Transverse colon (tissue), 4 donors: Measurements from ENCODE around the gene CFAP46.

Experiments
- EP300 ChIP-seq: sonication (generic); formaldehyde crosslinking; IDR thresholded peaks from one replicate; pipeline ENCODE4 v1.6.1; 2017; ENCODE audit warnings: antibody characterized with exemption, low read depth
- POLR2A ChIP-seq: fragments of 450-650 bp; IDR thresholded peaks from one replicate; pipeline ENCODE4 v1.6.1; 2016; ENCODE audit warnings: antibody characterized with exemption, mild to moderate bottlenecking, moderate library complexity
- POLR2AphosphoS5 ChIP-seq, 3 donors: sonication (generic); formaldehyde crosslinking; IDR thresholded peaks; one replicate each; pipeline ENCODE4 v1.6.1; 2016; ENCODE audit warnings: antibody characterized with exemption in 3 of 3
- TF ChIP-seq, protein P1 (sequence below), 5 experiments: fragments of 200-600 bp in 3 of 5; fragments of 450-650 bp in 2 of 5; sonication (generic) in 3 of 5; IDR thresholded peaks; 1 replicate in 2 of 5; 2 replicates in 3 of 5; pipeline ENCODE4 v1.5.1; 2016 to 2017; ENCODE audit warnings: antibody characterized with exemption in 5 of 5, inconsistent platforms in 3 of 5, mild to moderate bottlenecking in 2 of 5, moderate library complexity in 1 of 5

DNA sequence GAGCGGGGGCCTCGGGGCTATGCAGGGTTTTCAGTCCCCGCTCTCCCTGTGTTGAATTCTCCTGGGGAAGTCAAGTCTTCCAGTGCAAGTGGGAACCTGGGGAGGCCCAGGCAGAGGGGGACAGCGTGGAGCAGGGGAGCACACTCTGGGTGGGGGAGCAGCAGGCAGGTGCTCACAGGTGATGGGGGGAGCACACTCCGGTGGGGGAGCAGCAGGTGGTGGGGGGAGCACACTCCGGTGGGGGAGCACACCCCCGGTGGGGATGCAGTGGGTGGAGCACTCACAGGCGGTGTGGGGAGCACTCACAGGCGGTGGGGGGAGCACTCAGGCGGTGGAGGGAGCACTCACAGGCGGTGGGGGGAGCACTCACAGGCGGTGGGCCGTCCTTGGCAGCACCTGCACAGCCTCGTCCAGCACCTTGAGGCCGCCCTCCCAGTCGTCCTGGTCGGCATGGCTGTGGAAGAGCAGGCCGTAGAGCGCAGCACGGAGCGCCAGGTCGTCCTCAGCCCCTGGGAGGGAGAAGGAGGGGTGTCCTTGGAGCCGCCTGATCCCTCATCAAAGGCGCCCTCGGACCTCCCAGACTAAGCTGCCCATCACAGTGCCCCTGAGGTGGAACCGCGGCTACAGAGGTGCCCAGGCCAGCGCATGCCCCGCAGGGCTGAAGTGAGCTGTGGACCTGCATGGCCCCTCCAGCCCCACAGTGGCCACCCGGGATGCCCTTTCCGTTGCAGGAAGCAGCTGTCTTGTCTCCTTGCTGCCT lies 56.7 kb downstream of the CFAP46 start:
- TF ChIP-seq POLR2A (no peak), POLR2AphosphoS5 (IDR thresholded peaks at IDR 0.05) (no peak), EP300 (no peak)
- TF ChIP-seq, protein P1, sequence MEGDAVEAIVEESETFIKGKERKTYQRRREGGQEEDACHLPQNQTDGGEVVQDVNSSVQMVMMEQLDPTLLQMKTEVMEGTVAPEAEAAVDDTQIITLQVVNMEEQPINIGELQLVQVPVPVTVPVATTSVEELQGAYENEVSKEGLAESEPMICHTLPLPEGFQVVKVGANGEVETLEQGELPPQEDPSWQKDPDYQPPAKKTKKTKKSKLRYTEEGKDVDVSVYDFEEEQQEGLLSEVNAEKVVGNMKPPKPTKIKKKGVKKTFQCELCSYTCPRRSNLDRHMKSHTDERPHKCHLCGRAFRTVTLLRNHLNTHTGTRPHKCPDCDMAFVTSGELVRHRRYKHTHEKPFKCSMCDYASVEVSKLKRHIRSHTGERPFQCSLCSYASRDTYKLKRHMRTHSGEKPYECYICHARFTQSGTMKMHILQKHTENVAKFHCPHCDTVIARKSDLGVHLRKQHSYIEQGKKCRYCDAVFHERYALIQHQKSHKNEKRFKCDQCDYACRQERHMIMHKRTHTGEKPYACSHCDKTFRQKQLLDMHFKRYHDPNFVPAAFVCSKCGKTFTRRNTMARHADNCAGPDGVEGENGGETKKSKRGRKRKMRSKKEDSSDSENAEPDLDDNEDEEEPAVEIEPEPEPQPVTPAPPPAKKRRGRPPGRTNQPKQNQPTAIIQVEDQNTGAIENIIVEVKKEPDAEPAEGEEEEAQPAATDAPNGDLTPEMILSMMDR (IDR thresholded peaks at IDR 0.05): no peak
